ENCODE results near the gene ACTL10.

GRCh38 chr20:33709398-33709797, 42.7 kb downstream of the ACTL10 start:
- TF ChIP-seq CTCF (IDR thresholded peaks at IDR 0.05) (no peak), POLR2A (IDR thresholded peaks at IDR 0.05) (no peak), POLR2AphosphoS5 (IDR thresholded peaks at IDR 0.05) (no peak), EP300 (IDR thresholded peaks at IDR 0.05) (no peak)
